ENCODE data around the gene UBAC1.

DNA sequence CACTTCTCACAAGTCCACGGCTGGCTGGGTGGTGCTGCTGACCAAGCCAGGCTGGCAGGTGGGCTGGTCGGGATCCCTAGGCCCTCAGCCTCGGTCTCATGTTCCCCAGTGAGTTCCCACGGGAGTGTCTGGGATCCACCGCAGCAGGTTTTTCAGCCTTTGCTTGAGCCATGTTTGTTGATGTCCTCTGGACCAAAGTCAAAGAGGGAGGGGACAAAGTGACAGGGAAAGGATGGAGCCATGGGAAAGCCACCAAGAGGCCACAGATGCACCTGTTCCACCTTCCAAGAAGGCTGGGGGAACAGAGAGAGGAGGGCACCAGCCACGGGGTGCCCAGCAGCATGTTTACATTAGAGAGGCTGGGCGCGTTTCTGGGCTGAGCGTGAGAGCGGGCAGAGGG is 2.8 kb upstream of the UBAC1 start:
- TF ChIP-seq, protein P1, sequence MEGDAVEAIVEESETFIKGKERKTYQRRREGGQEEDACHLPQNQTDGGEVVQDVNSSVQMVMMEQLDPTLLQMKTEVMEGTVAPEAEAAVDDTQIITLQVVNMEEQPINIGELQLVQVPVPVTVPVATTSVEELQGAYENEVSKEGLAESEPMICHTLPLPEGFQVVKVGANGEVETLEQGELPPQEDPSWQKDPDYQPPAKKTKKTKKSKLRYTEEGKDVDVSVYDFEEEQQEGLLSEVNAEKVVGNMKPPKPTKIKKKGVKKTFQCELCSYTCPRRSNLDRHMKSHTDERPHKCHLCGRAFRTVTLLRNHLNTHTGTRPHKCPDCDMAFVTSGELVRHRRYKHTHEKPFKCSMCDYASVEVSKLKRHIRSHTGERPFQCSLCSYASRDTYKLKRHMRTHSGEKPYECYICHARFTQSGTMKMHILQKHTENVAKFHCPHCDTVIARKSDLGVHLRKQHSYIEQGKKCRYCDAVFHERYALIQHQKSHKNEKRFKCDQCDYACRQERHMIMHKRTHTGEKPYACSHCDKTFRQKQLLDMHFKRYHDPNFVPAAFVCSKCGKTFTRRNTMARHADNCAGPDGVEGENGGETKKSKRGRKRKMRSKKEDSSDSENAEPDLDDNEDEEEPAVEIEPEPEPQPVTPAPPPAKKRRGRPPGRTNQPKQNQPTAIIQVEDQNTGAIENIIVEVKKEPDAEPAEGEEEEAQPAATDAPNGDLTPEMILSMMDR (IDR thresholded peaks at IDR 0.05) = no peak
- no peak for TF ChIP-seq POLR2A (IDR thresholded peaks at IDR 0.05)
